ENCODE data around the gene ATXN7. TPM values are rescaled to one million over a fixed set of nuclear protein-coding genes. Genes with fewer than 3 reads are reported as not detected.

ATXN7 gene
- total RNA-seq, 1 donor from 2014 or later = 12.7 TPM

DNA sequence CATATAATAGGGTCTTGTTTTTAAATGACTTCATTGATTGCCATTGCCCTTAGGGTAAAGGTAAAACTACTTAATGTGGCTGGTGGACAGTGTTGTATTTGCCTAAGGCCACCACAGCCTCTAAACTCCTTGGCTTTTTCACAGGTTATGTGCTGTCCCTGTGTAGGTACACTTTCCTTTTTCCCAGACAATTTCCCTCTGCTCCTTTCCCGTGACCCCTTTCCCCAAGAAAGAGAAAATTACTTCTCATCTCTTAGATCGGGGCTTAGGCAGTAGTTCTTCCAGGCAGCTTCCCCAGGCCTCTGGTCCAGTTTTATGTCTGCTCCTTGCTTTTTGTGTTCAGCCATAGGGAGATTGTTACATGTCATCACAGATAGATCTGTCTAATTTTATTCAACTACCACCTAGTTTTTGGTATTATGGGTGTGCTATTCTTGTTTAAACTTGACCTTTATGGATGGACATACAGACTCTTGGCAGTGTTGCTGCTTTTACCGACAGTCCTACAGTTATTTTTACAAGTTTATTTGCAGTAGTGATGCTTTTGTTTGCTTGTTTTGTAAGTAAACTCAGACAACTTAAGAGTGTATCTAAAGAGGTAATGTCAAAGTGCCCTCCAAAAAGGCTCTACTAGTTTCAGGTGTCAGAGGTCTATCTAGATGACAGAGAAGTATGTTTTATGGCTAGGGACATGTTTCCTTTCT is 69.0 kb downstream of the ATXN7 start:
- ATAC-seq (peak; percentile 43), DNase-seq (ENCODE audit: low spot score) (no peak)

DNA sequence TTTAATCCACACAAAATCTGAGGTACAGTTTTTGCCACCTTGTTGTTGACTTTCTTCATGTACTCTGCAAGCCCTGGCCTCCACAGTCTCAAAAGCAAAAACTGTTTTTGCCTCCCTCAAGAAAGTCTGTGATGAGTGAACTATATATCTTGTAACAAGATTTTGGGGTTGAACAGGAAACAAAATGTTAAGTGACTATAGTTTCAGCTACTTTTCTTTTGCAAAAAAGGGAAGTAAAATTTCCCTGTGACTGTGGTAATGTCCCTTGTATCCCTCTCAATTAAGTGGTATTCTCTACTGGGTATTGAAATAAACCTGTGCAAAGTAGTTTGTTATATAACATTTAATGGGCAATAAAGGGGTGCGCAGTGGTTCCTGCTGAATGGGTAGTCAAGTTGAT is 69.8 kb downstream of the ATXN7 start:
- ATAC-seq (no peak), DNase-seq (ENCODE audit: low spot score) (no peak)

DNA sequence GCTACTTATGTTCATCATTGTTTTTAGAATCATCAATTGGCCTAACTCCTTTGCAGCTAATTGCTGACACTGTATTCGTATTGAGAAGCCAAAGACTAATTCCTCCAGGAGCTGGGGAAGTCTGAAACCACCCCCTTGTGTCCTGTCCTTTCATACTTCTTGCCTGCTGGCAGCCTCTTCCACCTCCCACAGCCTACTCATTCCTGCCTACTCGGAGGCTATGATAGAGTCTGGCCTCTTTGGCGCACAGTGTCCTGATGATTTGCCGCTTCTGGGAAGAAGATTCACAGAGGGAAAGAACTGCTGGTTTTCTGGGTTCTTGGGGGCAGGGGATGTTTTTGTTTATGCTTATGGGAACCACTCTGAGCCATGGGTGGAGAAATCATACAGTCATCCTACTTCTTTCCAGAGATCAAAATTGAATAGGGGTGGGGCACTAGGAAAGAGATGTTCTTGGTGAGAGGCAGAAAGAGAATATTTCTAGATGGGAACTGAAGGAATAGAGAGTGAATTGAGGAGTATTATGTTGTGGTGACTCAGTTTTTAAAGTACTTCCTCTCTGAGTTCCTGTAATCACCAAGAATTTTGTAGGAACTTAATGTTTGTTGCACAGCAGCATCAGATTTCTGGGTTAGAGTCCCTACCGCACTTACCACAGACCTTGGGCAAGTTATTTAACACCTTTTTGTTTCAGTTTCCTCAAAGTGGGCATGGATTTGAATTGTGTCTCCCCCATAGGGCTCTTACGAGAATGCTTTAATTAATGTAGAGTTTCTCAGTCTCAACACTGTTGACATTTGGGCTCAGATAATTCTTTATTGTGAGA is 70.6 kb downstream of the ATXN7 start:
- ATAC-seq (no peak), DNase-seq (ENCODE audit: low spot score) (no peak)

DNA sequence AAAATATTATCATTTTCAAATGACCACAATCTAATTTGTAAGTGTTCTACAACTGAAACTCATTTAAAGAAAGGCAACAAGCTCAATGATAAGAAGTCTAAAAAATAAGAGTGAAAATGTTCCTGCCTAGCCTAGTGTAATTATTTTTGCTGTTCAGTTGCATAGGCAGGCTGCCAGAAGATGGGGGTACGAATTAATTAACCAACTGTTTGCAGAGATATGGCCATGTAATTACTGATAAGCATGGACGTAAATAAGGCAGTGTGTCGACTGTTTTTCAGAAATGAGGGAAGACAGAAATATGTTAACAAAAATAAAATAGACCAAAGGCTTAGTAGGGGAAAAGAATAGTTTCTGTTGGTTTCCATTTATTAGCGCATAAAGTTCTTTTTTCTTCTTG is 73.3 kb downstream of the ATXN7 start:
- ATAC-seq (no peak), DNase-seq (ENCODE audit: low spot score) (no peak)

DNA sequence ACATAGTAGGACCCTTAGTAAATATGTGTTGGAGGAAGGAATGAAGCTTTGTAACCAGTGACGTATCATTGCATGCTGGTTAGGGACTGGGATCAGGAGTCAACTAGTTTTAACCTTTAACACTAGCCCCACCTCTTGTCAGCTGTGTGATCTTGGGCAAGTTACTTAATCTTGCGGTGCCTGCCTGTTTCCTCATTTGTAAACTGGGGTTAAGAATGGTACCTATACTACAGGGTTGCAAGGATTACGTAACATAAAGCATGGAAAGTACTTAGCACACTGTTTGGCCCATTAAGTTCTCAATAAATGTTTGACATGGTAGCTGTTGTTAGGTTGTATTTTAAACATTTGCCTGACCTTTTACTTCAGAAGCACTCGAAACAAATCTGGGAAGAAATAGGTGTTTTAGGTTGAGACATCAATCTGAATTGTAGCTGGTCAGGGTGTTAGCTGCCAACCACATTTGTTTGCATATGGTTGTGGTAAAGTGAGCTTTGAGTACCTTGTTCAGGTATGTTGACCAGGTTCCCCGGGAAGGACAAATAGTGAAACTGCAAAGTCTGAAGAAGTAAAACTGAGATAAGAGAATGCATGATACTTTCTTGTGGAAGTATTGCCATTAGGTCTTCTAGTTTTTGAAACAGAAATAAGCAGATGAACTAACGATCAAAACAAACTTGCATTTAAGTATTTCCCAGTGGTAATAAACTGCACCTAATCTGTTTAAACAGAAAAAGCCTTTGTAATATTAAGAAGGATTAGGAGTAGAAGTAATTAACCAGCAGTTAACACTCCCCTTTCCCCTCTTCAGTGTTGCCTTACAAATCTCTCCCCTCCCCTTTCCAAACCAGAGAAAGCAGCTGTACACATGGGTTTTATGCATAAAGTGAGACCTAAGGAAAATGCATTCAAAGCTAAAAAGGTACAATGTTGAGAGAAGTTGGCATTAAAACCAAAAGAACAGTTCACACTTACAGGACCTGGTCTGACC is 74.3 kb downstream of the ATXN7 start:
- ATAC-seq = peak; percentile 76
- DNase-seq (ENCODE audit: low spot score) = no peak

DNA sequence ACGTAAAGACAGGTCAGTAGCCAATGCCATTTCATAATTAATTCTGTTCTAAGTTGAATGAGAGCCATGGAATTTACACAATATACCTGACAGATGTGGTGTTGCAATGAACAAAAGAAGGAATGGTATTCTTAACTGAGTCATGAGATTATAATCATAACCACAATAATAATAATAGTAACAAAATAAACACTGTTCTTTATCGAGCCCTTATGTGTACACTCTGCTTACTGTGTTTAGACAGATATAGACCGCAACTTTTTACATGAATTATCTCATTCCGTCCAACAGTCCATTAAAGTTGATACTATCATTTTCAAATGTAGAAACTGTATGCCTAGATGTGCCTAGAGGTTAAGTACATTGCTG is 76.7 kb downstream of the ATXN7 start:
- ATAC-seq (no peak), DNase-seq (ENCODE audit: low spot score) (no peak)

DNA sequence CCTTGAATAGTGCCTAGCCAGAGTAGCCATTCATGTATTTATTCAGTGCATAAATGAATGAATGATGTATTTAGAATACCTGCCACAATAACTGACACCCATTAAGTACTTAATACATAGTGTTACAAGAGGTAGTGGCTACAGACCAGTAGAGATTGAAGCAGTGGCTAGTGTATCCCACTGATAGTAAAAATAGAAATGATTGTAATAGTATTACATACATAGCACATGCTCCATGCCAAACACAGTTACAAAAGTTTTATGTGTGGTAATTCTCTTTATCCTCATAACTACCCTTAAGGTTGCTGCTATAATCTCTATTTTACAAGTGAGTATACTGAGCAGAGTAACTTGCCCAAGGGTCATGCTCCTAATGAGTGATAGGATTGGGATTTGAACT is 78.9 kb downstream of the ATXN7 start:
- ATAC-seq = no peak
- no peak for DNase-seq (ENCODE audit: low spot score)

DNA sequence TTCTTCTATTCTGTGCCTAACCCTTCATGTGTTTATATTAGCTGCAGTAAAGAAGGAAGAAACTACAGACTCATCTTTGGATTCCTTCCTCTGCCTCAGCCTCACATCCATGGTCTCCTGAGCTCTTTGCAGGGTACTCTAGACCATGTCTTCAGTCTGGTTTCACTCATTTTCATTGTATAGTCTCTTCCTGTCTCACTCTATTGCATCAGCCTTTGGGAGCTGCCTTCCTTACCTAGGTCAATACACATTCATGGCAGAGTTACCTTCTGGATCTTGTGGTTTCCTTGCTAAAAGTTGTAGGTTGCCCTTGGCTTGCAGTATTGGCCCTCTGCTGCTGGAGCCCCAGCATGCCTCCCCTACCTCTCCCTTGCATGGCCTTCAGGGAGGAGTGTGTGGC is 80.0 kb downstream of the ATXN7 start:
- peak; percentile 19 for ATAC-seq

DNA sequence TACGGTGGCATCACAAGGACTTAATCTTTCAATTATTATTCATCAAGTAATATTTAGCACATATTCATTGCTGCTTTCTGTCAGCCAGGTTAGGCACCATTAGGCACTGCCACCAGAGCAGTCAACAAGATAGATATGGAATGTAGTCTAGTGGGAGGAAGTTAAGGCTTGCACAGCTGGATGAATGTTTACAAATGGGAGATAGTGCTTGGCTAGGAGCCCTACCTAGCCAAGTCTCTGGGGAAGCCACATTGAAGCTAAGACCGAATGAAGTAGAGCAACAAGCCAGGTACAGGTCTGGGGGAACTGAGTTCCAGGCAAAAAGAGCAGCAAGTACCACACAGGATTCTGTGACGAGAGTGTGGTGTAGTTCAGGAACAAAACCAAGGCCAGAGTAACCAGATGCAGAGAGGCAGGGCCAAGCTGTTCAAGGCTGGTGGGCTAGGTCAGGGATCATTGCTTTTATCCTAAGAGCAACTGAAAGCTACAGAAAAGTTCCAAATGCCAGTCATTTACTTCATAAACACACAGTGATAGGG is 82.0 kb downstream of the ATXN7 start:
- no peak for DNase-seq (ENCODE audit: low spot score)

More for the DNA sequence above, 80.0 kb downstream of the ATXN7 start:
- DNase-seq (ENCODE audit: low spot score) = no peak

DNA sequence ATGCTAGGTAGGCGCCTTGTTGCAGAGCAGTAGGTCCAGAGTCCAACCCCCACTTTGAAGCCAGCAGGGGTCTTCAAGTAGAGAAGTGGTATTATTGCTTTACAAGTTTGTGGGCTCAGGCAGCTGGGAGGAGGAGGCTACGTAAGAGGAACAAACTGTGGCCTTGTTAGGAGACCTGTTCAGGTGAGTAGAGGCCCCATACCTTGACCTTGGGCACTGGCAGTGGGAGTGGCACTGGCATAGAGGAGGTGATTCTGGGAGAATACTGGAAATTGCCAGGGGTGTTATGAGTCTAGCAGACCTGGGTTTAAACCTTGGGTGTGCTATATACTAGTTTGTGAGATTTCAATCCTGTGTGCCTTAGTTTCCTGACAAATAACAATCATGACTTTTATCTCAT is 83.1 kb downstream of the ATXN7 start:
- DNase-seq (ENCODE audit: low spot score) = no peak
- no peak for ATAC-seq

More for the DNA sequence above, 82.0 kb downstream of the ATXN7 start:
- ATAC-seq = peak; percentile 52

DNA sequence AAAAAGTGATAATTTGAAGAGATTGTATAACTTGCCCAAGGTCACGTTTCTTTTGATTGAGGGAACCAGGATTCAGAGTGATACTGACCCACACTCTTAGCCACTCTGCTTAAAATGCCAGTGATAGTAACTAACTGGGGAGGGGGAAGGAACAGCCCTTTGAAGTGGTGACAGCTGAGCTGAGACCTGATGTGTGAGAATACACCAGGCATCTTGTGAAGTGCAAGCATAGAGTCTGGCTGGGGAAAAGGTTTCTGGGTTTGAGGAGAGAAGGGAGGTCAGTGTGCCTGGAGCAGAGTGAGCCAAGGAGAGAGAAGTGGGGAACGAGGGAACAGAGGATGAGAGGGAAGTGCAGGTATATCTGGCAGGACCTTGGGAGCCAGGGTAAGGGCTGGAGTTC is 83.9 kb downstream of the ATXN7 start:
- ATAC-seq = no peak

DNA sequence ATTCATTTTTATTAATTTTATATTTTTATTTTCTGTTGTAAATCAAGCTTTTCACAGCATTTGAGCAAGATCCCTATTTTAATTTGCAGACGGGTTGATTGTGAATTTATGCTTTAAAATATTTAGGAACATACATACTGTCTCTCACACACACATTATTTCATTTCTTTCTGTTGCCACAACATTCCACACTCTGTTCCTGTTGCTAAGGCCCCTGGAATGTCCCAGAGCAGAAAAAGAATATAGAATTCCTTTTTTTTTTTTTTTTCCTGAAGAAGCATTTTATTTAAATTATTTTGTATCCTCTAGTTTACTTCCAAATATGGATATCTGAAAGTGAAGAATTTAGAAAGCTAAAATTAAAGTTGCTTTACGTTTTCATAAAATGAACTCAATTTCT is 85.3 kb downstream of the ATXN7 start:
- ATAC-seq (no peak), DNase-seq (ENCODE audit: low spot score) (no peak)

More for the DNA sequence above, 83.9 kb downstream of the ATXN7 start:
- DNase-seq (ENCODE audit: low spot score) = no peak

DNA sequence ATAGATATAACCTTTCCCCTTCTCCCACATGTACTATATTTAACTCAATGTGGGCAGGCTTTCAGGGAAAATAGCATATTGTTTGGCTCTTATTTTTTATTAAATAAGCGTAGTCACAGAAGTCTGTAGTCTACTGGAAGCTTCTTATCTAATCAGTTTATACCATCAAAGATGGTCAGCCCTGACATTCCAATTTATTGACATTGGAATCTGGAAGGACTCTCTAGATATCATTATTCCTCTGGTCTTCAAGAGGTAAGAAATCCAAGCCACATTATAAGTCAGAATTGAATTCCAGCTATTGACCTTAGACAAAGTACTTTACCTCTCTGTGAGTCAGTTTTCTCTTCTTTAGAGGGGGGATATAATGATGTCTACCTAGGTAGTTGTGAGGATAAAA is 87.0 kb downstream of the ATXN7 start:
- DNase-seq (ENCODE audit: low spot score) (no peak), ATAC-seq (no peak)

DNA sequence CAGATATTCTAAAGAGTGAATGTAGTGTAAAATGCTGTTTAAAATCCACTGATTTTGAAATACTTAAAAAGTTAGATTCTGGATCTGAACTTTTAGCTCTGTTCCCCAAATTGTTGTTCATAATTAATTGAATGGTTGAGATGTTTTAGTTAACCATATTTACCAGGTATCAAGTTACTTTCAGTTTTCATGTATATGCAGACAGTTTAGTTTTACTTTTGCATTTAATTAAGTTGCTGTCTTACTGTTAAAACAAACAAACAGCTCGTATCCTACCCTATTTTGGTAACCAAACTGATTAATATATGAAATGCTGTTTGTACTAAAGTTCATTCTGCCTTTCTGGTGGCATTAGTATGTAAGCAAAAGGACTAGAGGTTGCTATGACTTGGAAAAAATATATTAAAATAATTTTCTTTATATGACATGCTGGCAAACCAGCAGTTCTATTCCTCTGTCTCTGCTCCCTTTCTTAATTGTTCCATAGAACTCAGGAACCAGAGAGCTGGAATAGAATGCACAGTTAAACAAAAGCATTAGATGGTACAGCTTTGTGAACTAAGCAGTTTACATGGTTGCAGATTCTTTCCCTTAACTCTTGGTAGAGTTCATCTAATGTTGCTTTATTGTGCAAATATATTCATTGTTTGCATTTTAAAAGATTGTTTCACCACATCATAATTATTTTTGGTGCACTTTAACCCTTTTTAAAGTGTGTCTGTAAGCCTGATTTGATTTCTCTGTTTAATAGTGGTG is 88.0 kb downstream of the ATXN7 start:
- no peak for DNase-seq (ENCODE audit: low spot score)
- no peak for ATAC-seq

DNA sequence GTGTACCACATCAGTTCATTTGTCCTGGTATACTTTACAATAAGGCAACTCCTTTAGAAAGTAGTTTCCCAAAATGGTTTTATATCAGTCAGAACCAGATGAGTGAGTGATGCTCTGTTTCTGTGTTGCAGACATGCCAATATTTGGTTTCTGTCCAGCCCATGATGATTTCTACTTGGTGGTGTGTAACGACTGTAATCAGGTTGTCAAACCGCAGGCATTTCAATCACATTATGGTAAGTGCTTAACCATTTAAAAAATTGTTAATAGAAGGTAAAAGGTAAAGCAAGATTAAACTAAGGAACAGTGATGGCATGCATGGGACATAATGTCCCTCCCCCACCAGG is 88.6 kb downstream of the ATXN7 start:
- no peak for ATAC-seq
- no peak for DNase-seq (ENCODE audit: low spot score)

DNA sequence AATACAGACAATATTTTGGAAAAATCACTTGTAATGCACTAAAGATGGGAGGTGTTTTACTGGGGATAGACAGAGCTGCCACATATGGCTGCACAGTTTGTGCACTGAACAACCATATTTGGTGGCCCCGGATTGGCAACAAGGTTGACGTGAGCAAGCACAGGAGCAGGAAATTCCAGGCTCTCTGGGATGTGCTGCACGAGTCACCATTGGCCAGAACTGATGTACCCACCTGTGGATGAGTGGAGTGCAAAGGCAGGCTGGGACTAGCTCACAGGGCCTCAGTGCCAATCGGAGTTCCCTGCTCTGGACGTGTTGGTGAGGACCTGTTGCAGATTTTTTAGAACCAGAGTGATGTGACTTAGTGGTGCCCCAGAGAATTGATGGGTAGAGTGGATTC is 90.5 kb downstream of the ATXN7 start:
- DNase-seq (ENCODE audit: low spot score) (no peak), ATAC-seq (no peak)

DNA sequence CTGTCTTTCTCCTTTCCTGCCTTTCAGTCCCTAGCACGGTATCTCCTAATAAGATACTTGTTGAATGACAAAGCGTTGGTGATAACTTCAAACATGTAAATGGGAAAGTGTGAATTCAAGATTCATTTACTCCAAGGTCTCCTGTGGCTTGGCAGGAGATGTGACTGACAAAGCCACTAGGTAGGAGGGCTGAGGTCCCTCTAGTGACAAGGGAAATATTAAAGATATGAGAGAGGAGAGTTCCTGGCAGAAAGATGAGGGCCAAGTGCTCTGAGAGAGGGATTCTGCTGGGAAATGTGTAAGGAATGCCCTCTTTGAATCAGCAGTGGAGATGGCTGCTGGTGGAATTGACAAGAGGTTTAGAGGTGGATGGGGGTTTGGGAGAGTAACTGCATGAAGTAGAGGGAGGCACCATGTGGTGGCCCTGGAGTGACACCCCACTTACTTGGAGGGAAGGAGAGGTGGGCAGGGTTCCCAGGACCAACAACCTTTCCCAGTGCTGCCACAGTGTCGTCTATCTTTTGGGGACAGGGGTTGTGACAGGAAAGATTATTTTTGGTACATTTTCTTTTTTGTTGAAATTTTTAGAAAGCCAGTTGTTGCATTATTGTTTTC is 91.5 kb downstream of the ATXN7 start:
- ATAC-seq = peak; percentile 54

DNA sequence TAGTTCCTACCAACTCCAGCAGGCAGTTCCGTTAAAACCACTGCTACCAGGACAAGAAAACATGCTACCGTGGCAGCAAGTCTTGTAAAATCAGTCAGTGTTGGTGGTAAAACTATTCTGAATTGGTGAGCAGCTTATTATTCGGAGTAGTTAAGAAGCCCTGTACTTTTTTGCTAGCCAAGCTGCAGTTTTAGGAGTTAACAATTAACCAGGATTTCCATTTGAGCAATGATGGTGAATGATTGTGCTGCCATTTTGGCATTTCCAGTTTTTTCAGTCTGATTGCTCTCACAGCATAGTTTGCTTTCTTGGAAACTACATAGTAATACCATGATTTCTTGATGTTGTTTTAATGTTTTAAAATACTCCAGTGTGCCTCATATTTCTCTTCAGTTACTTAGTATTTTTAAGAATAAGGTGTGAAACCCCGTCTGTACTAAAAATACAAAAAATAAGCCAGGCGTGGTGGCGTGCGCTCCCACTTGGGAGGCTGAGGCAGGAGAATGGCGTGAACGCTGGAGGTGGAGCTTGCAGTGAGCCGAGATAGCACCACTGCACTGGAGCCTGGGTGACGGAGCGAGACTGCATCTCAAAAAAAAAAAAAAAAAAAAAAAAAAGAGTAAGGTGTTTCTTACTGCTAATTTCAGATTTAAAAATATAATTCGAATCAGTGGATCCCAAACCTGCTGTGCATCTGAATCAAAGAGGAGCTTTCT is 92.3 kb downstream of the ATXN7 start:
- no peak for DNase-seq (ENCODE audit: low spot score)
- ATAC-seq = peak; percentile 65

More for the DNA sequence above, 91.5 kb downstream of the ATXN7 start:
- no peak for DNase-seq (ENCODE audit: low spot score)

DNA sequence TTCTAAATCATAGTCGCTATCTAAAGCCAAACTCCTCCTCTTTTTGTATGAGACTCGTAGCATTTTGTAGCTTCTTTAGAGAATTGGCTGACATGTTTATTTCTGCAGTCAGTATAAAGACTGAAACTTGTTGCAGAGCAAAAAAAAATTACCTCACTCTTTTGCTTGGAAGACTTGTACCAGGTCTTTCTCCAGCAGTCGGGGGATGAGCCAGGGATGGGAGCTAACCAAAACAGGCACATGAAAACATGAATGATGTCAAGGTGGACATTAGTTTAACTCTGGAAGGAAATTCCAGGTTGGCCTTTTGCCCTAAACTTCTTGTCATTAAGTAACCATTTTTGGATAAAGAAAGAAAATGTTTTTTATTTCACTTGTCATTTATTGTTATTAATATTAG is 95.5 kb downstream of the ATXN7 start:
- ATAC-seq = no peak

More for the DNA sequence above, 95.5 kb downstream of the ATXN7 start:
- no peak for DNase-seq (ENCODE audit: low spot score)
